ENCODE results near the gene KLK12. TPM values are rescaled to one million over a fixed set of nuclear protein-coding genes. Genes with fewer than 3 reads are reported as not detected.
"Not testable (repeated sequence)": the region's sequence is repeated elsewhere in the genome, so short reads cannot be mapped to it uniquely, and the experiment has no call there.

Gene KLK12
- total RNA-seq, 2 experiments from 2014 or later, result not detected

DNA sequence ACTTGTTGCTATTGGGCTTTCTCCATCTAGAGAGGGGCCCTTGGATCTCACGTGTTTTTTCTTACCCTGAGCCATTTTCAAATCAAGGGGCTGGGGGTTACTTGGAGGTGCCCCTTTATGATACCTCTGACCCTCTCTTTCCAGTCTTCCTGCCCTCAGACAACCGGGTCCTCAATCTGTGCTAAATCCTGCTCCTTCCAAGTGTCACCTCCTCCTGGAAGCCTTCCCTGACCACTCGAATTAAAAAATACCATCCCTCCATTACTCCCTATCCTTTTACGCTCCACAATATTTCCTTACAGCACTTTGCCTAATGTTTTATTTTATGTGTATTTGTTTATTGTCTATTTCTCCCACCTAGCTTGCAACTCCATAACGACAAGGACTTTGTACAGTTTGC, 36.7 kb downstream of the KLK12 start:
- no peaks in the 10 kb centered on the region for H3K4me1 Mint-ChIP-seq
- POLR2A ChIA-PET, result no interaction called here
- H3K9me3 Mint-ChIP-seq (ENCODE audit: low read depth), result no peaks in the 10 kb centered on the region
- CTCF ChIA-PET, result no interaction called here
- no peak overlapping the region for H3K4me3 Mint-ChIP-seq
- peaks cover 21% of the 10 kb centered on the region for H3K27me3 Mint-ChIP-seq
- DNase-seq (no peak), ATAC-seq (no peak)
- intact Hi-C loops (cut with DNase I, micrococcal nuclease), result no loop called here
- H3K36me3 Mint-ChIP-seq (ENCODE audit: low read depth), result no peaks in the 10 kb centered on the region
- H3K27ac Mint-ChIP-seq, result no peak overlapping the region

DNA sequence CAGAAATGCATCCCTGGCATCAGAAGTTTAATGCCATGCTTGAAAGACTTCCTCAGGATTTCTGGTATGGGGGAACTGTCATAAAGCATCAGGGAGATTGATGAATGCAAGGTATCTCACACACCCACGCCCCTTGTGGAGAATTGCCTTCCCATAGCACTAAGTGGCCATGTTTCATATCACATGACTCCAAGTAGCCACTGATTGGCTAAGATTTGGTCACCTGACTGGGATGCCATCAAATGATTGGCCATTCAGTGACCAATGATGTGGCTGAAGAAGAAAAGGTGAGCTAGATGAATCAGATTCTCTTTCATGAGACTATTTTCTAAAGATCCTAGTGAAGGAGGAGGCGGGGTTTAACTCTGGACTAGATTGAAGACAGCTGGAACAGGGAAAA, 40.7 kb downstream of the KLK12 start:
- POLR2A ChIA-PET, result no interaction called here
- H3K27me3 Mint-ChIP-seq, result peaks cover 13% of the 10 kb centered on the region
- no peaks in the 10 kb centered on the region for H3K36me3 Mint-ChIP-seq (ENCODE audit: low read depth)
- no peaks in the 10 kb centered on the region for H3K4me1 Mint-ChIP-seq
- no peak overlapping the region for H3K27ac Mint-ChIP-seq
- DNase-seq (no peak), ATAC-seq (no peak)
- CTCF ChIA-PET, result no interaction called here
- no peaks in the 10 kb centered on the region for H3K9me3 Mint-ChIP-seq (ENCODE audit: low read depth)
- no peak overlapping the region for H3K4me3 Mint-ChIP-seq
- intact Hi-C loops (cut with DNase I, micrococcal nuclease), result no loop called here

DNA sequence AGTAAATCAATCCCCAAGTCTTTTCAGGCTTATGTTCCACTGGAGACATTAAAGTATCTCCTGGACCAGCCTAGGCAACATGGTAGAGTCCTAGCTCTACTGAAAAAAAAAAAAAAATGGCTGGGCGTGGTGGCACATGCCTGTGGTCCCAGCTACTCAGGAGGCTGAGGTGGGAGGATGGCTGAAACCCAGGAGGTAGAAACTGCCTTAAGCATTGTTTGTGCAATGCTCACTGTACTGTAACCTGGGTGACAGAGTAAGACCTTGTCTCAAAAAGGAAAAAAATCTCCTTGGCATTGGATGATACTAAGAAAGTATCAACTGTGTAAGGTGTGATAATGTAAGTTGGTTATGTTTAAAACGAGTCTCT, 42.2 kb downstream of the KLK12 start:
- CTCF ChIA-PET, result no interaction called here
- no peak overlapping the region for H3K4me3 Mint-ChIP-seq
- peaks cover 14% of the 10 kb centered on the region for H3K27me3 Mint-ChIP-seq

DNA sequence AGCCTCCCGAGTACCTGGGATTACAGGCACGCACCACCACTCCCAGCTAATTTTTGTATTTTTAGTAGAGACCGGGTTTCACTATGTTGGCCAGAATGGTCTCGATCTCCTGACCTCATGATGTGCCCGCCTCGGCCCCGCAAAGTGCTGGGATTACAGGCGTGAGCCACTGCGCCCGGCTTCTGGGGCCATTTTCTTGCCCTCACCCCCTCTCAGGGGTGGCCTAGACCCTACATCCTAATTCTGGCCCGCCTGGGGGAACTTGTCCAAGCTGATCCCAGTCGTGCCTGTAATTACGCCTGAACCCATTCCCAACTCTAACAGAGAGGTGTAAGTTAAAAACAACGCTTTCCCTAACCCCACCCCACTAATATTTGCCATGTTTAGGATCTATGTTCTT, 50.4 kb downstream of the KLK12 start:
- CTCF ChIA-PET; H3K4me3 Mint-ChIP-seq; H3K27ac Mint-ChIP-seq; DNase-seq; H3K9me3 Mint-ChIP-seq (ENCODE audit: low read depth); intact Hi-C loops (cut with DNase I, micrococcal nuclease); H3K36me3 Mint-ChIP-seq (ENCODE audit: low read depth); H3K4me1 Mint-ChIP-seq; ATAC-seq; POLR2A ChIA-PET: not testable (repeated sequence)
- peaks cover 32% of the 10 kb centered on the region for H3K27me3 Mint-ChIP-seq

More for the DNA sequence above, 42.2 kb downstream of the KLK12 start:
- Mint-ChIP-seq H3K36me3 (ENCODE audit: low read depth) (no peaks in the 10 kb centered on the region), H3K4me1 (no peaks in the 10 kb centered on the region), H3K9me3 (ENCODE audit: low read depth) (no peaks in the 10 kb centered on the region), H3K27ac (no peak overlapping the region)
- DNase-seq (no peak), ATAC-seq (no peak)
- POLR2A ChIA-PET, result no interaction called here
- intact Hi-C loops (cut with DNase I, micrococcal nuclease), result no loop called here

DNA sequence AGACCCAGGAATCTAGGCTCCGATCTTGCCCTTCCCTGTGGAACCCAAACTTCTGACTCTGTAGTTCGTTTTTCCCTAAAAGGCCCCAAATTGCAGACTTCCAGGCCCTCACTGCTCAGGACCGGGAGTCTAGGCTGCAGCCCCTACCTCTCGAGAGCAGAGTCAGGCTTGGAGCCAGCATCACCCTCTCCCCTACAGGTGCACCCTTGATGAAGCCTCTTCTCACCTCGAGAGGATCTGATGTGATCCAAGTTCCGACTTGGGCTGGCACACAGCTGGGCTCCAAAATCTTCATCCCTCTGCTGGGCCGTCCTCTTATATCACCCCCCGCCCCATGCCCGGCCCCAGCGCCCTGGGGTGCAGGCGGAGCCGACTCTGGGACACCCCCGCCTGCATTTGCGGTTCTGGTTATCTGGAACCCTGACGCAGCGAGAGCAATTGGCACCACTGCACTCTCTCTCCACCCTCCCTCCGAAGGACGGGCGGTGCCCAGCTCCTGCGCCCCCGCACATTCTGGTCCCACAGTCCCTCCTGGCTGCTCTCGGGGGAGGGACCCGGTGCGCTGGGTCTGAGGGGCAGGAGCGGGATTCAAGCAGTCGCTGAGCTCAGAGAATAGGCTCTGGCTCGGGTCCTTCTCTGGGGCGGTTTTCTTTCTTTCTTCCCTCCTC, 51.0 kb downstream of the KLK12 start, which contains the start of gene KLK7:
Gene KLK7 (minus strand): TSS at position 293 of the 668 bp plus-strand sequence. CDS start 1,518 bp downstream, outside the sequence.
- H3K9me3 Mint-ChIP-seq (ENCODE audit: low read depth), result no peaks in the 10 kb centered on the region
- H3K4me3 Mint-ChIP-seq, result no peak within 1 kb of the TSS
- peaks cover 33% of the 10 kb centered on the region for H3K27me3 Mint-ChIP-seq
- intact Hi-C loops (cut with DNase I, micrococcal nuclease), result no loop called here
- ATAC-seq (no peak), DNase-seq (no peak)
- no peaks in the 10 kb centered on the region for H3K4me1 Mint-ChIP-seq
- ChIA-PET CTCF (no interaction called here), POLR2A (interaction anchor here (0.6 kb wide), 1 partner anchor 9 kb away, joined by 3 read pairs; no protein-coding TSS in a partner anchor)
- no peak within 1 kb of the TSS for H3K27ac Mint-ChIP-seq
- no peaks in the 10 kb centered on the region for H3K36me3 Mint-ChIP-seq (ENCODE audit: low read depth)

DNA sequence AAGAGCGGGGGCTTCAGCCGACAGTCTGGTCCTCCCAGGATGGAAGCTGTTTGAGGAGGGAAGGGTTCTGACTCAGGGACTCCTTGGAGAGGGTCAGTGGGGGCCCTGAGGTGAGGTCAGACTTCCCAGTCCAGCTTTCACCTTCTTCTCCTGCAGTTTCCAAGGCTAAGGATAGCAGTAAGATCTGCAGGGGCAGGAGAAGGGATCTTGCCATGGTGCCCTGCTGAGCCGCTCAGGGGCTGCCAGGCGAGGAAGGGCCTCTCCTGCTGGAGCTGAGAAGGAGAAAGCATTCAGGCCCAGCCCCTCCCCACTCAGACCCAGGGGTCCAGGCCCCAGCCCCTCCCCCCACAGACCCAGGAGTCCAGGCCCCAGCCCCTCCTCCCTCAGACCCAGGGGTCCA, 52.6 kb downstream of the KLK12 start:
- Mint-ChIP-seq H3K27me3 (peaks cover 38% of the 10 kb centered on the region), H3K9me3 (ENCODE audit: low read depth) (no peaks in the 10 kb centered on the region), H3K27ac (no peak overlapping the region), H3K4me3 (no peak overlapping the region), H3K36me3 (ENCODE audit: low read depth) (no peaks in the 10 kb centered on the region), H3K4me1 (no peaks in the 10 kb centered on the region)
- CTCF ChIA-PET, result no interaction called here
- POLR2A ChIA-PET, result no interaction called here
- ATAC-seq, result no peak
- intact Hi-C loops (cut with DNase I, micrococcal nuclease), result no loop called here
- no peak for DNase-seq

DNA sequence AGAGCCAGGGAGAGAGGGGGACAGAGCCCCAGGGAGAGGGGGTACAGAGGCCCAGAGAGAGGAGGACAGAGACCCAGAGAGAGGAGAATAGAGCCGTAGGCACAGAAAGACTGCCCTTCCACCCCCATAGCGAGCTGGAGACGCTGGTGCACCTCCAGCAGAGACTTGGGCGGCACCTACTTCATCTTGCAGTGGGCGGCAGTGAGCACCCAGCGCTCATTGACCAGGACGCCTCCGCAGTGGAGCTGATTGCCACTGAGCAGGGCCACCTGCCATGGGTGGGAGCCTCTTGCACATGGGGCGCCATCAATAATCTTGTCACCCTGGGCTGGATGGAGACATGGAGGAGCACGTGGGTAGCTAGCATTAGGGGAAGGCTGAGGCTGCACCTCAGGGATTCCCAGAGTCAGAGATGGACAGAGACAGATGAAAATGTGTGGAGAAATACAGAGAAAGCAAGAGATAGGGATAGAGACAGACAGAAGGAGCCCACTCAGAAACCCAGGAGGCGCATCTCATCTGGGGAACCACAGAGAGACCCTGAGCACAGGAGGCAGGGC, 53.1 kb downstream of the KLK12 start:
- POLR2A ChIA-PET, result no interaction called here
- CTCF ChIA-PET, result interaction anchor here (0.6 kb wide), 1 partner anchor 70 kb away, joined by 3 read pairs; no protein-coding TSS in a partner anchor
- Mint-ChIP-seq H3K27me3 (peaks cover 41% of the 10 kb centered on the region), H3K4me3 (no peak overlapping the region), H3K4me1 (no peaks in the 10 kb centered on the region), H3K36me3 (ENCODE audit: low read depth) (no peaks in the 10 kb centered on the region), H3K9me3 (ENCODE audit: low read depth) (no peaks in the 10 kb centered on the region), H3K27ac (no peak overlapping the region)
- intact Hi-C loops (cut with DNase I, micrococcal nuclease), result no loop called here
- no peak for ATAC-seq
- no peak for DNase-seq

DNA sequence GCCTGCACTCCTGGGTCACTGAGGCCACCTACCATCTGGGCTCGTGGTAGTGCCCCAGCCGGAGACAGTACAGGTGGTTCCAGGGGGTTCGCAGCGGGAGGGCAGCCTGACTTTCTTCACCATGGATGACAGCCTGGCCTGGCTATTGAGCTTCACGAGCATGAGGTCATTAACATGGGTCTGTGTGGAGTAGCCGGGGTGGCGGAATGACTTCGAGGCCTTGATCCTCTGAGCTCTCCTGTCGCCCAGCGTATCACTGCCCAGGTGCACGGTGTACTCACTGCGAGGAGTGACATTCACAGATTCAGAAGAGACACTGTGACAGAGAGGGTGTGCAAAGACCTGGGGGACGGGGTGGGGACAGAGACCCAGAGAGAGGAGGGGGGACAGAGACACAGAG, 54.6 kb downstream of the KLK12 start:
- DNase-seq (no peak), ATAC-seq (no peak)
- Mint-ChIP-seq H3K9me3 (ENCODE audit: low read depth) (no peaks in the 10 kb centered on the region), H3K27ac (no peak overlapping the region), H3K27me3 (peaks cover 46% of the 10 kb centered on the region), H3K36me3 (ENCODE audit: low read depth) (no peaks in the 10 kb centered on the region), H3K4me1 (no peaks in the 10 kb centered on the region), H3K4me3 (no peak overlapping the region)
- POLR2A ChIA-PET, result no interaction called here
- intact Hi-C loops (cut with DNase I, micrococcal nuclease), result no loop called here
- CTCF ChIA-PET, result no interaction called here

DNA sequence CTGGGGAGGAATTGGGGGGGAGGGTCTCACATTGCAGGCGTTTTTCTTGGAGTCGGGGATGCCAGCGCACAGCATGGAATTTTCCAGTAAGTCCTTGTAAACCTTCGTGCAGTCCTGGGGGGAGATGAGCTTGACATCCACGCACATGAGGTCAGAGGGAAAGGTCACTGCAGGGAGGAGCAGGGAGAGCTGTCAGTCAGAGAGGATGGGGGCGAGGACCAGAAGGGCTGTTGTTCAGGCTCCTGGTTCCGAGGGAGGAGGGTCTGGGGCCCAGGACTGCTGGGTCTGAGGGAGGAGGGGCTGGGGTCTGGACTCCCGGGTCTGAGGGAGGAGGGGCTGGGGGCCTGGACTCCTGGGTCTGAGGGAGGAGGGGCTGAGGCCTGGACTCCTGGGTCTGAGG, 55.0 kb downstream of the KLK12 start:
- POLR2A ChIA-PET, result no interaction called here
- DNase-seq, result no peak
- H3K27me3 Mint-ChIP-seq, result peaks cover 42% of the 10 kb centered on the region
- no peak for ATAC-seq
- H3K27ac Mint-ChIP-seq, result no peak overlapping the region
- no peaks in the 10 kb centered on the region for H3K4me1 Mint-ChIP-seq
- no peaks in the 10 kb centered on the region for H3K9me3 Mint-ChIP-seq (ENCODE audit: low read depth)
- H3K36me3 Mint-ChIP-seq (ENCODE audit: low read depth), result no peaks in the 10 kb centered on the region
- CTCF ChIA-PET, result no interaction called here
- intact Hi-C loops (cut with DNase I, micrococcal nuclease), result no loop called here
- no peak overlapping the region for H3K4me3 Mint-ChIP-seq

Other genes with a start within 250 kb of the KLK12 start
- gene ACP4, start 244.6 kb downstream of the KLK12 start, total RNA-seq, result not detected
- 1 to 10 TPM; 2.4 to 2.6 TPM for gene KLK1, start 211.2 kb downstream of the KLK12 start, total RNA-seq
- not detected for gene KLK15, start 201.4 kb downstream of the KLK12 start, total RNA-seq
- gene KLK3, start 180.1 kb downstream of the KLK12 start, total RNA-seq, result not detected
- not detected for gene KLK2, start 161.6 kb downstream of the KLK12 start, total RNA-seq
- not detected for gene KLK4, start 123.6 kb downstream of the KLK12 start, total RNA-seq
- not detected for gene KLK5, start 82.0 kb downstream of the KLK12 start, total RNA-seq
- gene KLK6, start 65.4 kb downstream of the KLK12 start, total RNA-seq, result not detected
- not detected for gene KLK7, start 51.1 kb downstream of the KLK12 start, total RNA-seq
- gene KLK8, start 33.4 kb downstream of the KLK12 start, total RNA-seq, result not detected
- not detected for gene KLK10, start 15.3 kb downstream of the KLK12 start, total RNA-seq
- gene KLK11, start 8.4 kb downstream of the KLK12 start, total RNA-seq, result not detected
- gene KLK13, start 30.1 kb upstream of the KLK12 start, total RNA-seq, result not detected
- gene KLK14, start 47.9 kb upstream of the KLK12 start, total RNA-seq, result 1 to 10 TPM in 1 of 2 experiments, under 1 TPM in 1; 0.69 to 1.1 TPM
- 1 to 10 TPM; 7.2 to 9.1 TPM for gene CTU1, start 73.4 kb upstream of the KLK12 start, total RNA-seq
- gene SIGLEC9, start 89.9 kb upstream of the KLK12 start, total RNA-seq, result under 1 TPM; 0.37 to 0.49 TPM
- gene SIGLEC7, start 107.3 kb upstream of the KLK12 start, total RNA-seq, result not detected
- under 1 TPM; 0.26 to 0.27 TPM for gene CD33, start 190.1 kb upstream of the KLK12 start, total RNA-seq
- not detected for gene SIGLECL1, start 216.1 kb upstream of the KLK12 start, total RNA-seq